HG02623 (cell line): Measurements from ENCODE around the gene C20orf204.

Source experiments
- ATAC-seq: cut with Tn5 transposase; IDR thresholded peaks from one replicate; pipeline ENCODE4 v1.9.1; 2021; ENCODE audit warnings: moderate library complexity; ENCODE audit not compliant: unreplicated experiment

Gene C20orf204

GRCh38 chr20:64041040-64041780 is 5.2 kb downstream of the C20orf204 start:
- no peak for ATAC-seq

- ATAC-seq: no peak
Measured at GRCh38 chr20:64041781-64042053, 5.7 kb downstream of the C20orf204 start.

GRCh38 chr20:64042054-64042781 is 6.2 kb downstream of the C20orf204 start:
- no peak for ATAC-seq

GRCh38 chr20:64043768-64044167 is 7.8 kb downstream of the C20orf204 start:
- ATAC-seq: no peak

GRCh38 chr20:64044484-64045247 is 8.7 kb downstream of the C20orf204 start:
- ATAC-seq: no peak

GRCh38 chr20:64045346-64046011 is 9.5 kb downstream of the C20orf204 start:
- no peak for ATAC-seq

- no peak for ATAC-seq
Measured at GRCh38 chr20:64047046-64047389, 11.0 kb downstream of the C20orf204 start.

GRCh38 chr20:64047968-64048401 is 12.0 kb downstream of the C20orf204 start:
- no peak for ATAC-seq

- no peak for ATAC-seq
Measured at GRCh38 chr20:64048402-64049044, 12.5 kb downstream of the C20orf204 start.

- no peak for ATAC-seq
Measured at GRCh38 chr20:64049060-64049877, 13.3 kb downstream of the C20orf204 start, which contains the start of gene SOX18. Gene SOX18, minus strand, starts transcription at chr20:64049639. Its CDS starts 123 bp downstream, at chr20:64049516.

- ATAC-seq: no peak
Measured at GRCh38 chr20:64049878-64050260, 13.9 kb downstream of the C20orf204 start.

GRCh38 chr20:64050261-64051032 is 14.5 kb downstream of the C20orf204 start:
- no peak for ATAC-seq

- ATAC-seq: no peak
Measured at GRCh38 chr20:64051033-64051452, 15.1 kb downstream of the C20orf204 start.

GRCh38 chr20:64051561-64052325 is 15.8 kb downstream of the C20orf204 start:
- no peak for ATAC-seq

GRCh38 chr20:64052326-64052722 is 16.3 kb downstream of the C20orf204 start:
- ATAC-seq: no peak

GRCh38 chr20:64052987-64053840 is 17.2 kb downstream of the C20orf204 start:
- no peak for ATAC-seq

GRCh38 chr20:64053841-64054661 is 18.1 kb downstream of the C20orf204 start:
- ATAC-seq: no peak
